GM21786 (cell line): ENCODE results near the gene EHD4.

Experiments
- ATAC-seq: cut with Tn5 transposase; IDR thresholded peaks from one replicate; pipeline ENCODE4 v1.9.1; 2021; ENCODE audit not compliant: unreplicated experiment

Gene EHD4

GRCh38 chr15:41897363-41897799 lies 75.0 kb downstream of the EHD4 start:
- ATAC-seq: no peak

- ATAC-seq: no peak
Observed at GRCh38 chr15:41896566-41896965, 75.8 kb downstream of the EHD4 start.

DNA sequence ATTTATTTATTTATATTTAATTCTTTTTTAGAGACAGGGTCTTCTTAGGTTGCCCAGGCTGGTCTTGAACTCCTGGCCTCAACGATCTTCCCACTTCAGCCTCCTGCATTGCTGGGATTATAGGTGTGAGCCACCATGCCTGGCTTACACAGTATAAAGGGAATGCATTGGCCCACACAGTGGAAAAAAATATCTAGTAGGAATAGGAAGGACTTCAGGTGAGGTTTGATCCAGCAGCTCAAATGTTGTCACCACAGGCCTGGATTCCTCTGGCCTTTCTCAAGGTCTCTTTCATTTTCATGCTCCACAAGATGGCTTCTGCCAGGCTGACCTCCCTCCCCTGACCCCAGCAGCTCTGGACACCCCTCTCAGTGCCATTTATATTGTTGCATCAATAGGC lies 76.4 kb downstream of the EHD4 start:
- ATAC-seq: no peak

GRCh38 chr15:41895491-41895890 lies 76.9 kb downstream of the EHD4 start:
- ATAC-seq: no peak

DNA sequence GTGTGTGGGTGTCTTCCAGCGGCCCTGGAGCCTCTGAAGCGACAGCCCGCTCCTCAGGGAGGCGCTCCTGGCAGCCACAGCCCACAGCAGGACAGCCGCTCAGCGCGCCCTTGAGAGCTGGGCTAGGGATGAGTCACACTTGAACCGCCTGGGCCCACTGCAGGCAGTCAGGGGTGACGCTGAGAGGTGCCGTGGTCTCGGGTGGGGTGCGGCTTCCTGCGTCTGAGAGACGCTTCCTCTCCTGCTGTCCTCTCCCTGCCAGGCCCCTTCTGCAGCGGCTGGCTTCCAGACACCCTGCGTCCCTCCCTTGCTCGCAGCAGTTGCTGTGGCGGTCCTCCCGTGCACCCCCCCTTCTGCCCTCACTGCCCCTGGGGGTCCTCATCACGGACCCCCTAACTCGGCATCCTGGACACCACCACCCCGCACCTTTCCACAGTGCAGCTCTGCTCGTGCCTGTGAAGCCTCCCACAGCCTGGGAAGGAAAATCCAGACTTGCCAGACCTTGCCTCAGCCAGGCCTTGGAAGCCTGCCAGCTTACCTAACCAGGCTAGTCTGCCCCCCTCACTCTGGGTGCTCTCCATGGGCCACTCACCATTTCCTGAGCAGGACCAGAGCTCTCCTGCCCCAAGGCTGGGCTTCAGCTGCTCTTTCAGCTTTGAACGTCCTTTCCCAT lies 77.4 kb downstream of the EHD4 start:
- peak; percentile 88 for ATAC-seq

GRCh38 chr15:41894251-41894790 lies 78.0 kb downstream of the EHD4 start:
- ATAC-seq: no peak

GRCh38 chr15:41893422-41894250 lies 78.7 kb downstream of the EHD4 start, which contains the start of gene SPTBN5:
Gene SPTBN5 (minus strand): TSS chr15:41894053. CDS start chr15:41893497, 556 bp downstream.
- no peak for ATAC-seq

DNA sequence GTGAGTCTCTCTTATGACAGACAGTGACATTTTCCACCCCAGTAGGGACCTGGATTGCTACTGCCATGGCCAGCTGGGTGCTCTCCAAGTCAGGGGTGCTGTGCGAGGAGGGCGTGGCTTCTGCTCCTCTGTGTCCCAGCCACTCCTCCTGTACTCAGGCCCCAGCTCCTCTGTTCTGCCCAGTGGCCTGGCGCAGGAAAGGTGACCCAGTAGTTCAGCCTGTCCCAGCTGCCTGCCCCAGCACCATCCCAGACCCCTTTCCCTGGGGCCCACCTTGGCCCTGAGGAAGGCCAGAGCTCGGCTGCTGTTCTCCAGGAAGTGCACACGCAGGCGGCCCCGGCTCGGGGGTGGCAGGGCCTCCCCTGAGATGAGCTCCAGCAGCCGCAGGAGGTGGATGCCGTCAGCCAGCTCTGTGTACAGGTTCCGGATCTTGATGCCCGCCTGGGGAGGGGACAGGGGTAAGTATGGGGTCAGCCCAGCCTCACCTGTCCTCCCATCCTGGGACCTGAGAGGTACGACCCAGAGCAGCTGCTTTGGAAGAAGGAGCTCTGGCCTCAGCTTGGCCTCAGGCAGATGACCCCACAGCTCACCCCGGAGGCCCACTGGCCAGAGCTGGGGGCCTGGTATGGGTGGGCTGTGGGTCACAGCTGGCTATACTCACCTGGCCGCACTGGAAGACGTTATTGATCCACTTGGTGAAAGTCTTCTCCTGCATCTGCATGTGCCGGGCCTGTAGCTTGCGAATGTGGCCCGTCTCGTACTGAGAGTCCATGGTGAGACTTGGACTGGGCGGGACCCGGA lies 79.5 kb downstream of the EHD4 start:
- ATAC-seq: no peak

GRCh38 chr15:41891946-41892345 lies 80.4 kb downstream of the EHD4 start:
- no peak for ATAC-seq

DNA sequence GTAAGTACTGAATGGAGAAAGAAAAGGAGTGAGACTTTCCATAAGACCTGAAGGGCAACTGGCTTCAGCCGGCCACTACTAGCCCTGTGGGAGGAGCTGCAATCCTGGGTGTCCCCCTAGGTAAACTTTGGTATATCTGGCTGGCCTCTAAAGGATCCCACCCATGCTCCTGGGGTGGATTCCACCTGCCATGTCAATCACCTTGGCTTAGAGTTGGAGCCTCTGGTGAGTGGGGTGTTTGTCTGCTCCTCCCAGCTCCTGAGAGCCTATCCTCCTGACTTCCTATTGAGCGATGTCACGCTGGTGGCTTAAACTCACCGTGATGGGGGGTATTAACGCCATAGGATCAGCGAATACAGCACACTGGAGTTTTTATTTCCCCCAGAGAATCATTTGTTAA lies 81.1 kb downstream of the EHD4 start:
- ATAC-seq: no peak

GRCh38 chr15:41890050-41890690 lies 82.2 kb downstream of the EHD4 start:
- no peak for ATAC-seq

DNA sequence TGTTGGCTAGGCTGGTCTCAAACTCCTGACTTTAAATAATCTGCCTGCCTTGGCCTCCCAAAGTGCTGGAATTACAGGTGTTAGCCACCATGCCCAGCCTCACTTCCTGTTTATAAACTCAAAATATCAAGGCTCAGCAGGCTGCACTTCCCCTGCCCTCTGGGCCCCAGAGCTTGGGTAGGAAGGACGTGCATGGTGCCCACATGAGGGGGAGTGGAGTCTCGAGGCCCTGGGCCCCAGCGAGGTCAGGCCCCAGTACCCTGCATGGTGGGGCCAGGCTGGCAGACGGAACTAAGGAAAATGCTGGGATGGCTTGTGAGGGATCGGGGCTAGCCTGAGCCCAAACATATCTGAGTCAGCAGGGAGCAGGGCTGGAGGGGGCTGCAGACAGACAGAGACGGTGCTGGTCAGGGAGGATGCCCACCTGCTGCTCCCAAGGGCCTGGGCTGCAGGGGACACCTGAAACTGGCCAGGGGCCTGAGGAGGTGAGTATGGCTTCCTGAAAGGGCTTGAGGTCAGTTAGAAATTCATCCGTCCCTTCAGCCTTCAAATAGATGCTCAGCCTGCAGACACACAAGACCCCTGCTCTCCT lies 83.6 kb downstream of the EHD4 start:
- no peak for ATAC-seq

DNA sequence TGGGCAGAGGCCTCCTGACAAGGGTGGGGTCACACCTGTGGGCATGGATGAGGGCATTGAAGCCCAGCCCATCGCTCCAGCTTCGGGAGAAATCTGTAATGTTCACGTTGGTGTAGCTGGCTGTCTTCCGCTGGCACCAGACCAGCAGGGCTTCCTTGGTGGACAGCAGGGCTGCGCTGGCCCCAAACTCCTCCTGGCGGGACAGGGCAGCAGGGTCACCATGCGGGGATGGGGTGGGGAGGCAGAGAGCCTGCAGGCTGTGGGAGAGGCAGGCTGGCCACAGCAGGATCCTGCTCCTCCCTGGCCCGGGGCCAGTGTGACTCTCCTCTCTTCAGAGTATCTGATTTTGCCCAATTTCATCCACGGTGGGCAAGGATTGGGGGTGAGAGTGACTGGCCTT lies 84.5 kb downstream of the EHD4 start:
- no peak for ATAC-seq

DNA sequence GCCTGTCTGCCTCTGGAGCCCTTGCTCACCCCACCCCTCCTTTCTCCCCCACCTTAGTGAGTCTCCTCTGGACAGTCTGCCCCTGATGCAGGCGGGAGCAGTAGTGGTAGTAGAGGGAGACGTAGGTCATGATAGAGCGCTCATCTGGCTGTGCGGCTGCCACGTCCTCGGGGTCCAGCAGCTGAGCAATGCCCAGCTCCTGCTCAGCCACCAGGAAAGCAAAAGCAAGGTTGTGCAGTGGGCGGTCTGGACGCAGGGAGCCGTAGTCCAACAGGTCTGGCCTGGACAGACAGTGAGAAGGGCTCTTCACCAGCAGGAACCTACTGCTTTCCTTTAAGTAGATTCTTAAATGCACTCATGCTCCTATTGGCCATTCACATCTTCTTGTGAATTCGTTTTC lies 85.2 kb downstream of the EHD4 start:
- no peak for ATAC-seq

DNA sequence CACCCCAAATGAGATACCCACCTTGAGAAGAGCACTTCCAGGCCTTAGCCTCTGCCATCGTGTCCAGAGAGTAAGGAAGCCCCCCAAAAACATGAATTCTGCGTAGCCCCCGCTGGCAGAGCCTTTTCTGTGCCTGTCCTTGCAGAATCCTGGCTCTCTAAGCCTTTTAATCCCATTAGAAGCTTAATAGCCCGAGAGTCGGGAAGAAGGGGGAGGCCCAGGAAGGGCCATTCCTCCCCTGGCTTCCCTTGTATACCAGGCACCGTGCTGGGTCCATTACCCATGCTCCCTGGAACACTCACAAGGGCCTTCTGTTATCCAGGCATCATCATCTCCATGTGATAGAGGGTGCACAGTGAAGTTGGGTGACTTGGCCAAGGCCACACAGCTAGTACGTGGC lies 85.6 kb downstream of the EHD4 start:
- ATAC-seq: no peak

DNA sequence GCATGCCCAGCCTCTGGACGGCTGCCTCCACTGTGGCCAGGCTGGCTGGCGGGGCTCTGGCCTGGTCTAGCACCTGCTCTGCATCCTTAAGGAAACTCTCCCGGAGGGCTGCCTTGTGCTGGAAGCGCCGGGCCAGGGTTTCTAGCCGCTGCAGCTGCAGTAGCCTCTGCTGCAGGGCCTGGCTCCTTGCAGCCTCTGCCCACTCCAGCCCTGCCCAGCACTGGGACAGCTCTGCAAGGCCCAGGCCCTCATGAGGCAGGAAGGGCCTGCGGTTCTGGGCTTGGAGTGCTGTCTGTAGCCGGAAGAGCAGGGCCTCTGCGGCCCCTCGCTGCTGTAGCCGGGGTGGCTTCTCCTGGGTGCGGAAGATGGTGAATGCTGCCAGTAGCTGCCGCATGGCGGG lies 86.5 kb downstream of the EHD4 start:
- ATAC-seq: no peak

GRCh38 chr15:41885321-41885720 lies 87.0 kb downstream of the EHD4 start:
- no peak for ATAC-seq

- no peak for ATAC-seq
Observed at GRCh38 chr15:41884458-41884857, 87.9 kb downstream of the EHD4 start.

DNA sequence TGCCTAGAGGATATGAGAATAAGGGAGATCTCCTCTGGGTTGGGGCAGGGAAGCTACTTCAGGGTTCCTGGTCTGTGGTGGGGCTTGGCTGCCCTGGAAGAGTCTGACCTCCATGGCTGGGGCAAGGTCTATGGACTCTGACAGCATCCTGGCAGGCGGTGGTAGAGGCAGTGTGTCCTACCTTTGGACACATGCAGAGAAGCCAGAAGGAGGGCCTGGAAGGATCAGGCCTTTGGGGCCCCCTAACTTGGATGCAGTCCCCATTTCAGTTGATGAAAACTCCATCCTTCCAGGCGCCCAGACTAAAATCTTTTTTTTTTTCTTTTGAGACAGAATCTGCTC lies 88.9 kb downstream of the EHD4 start:
- ATAC-seq: no peak

GRCh38 chr15:41882689-41883483 lies 89.5 kb downstream of the EHD4 start:
- no peak for ATAC-seq
